GM19397 (cell line): Measurements from ENCODE around the gene PRKG2.
"Not testable (repeated sequence)": the region's sequence is repeated elsewhere in the genome, so short reads cannot be mapped to it uniquely, and the experiment has no call there.

Experiments
- ATAC-seq: cut with Tn5 transposase; IDR thresholded peaks from one replicate; pipeline ENCODE4 v1.9.1; 2021; ENCODE audit warnings: mild to moderate bottlenecking, moderate library complexity; ENCODE audit not compliant: unreplicated experiment

The PRKG2 gene, protein sequence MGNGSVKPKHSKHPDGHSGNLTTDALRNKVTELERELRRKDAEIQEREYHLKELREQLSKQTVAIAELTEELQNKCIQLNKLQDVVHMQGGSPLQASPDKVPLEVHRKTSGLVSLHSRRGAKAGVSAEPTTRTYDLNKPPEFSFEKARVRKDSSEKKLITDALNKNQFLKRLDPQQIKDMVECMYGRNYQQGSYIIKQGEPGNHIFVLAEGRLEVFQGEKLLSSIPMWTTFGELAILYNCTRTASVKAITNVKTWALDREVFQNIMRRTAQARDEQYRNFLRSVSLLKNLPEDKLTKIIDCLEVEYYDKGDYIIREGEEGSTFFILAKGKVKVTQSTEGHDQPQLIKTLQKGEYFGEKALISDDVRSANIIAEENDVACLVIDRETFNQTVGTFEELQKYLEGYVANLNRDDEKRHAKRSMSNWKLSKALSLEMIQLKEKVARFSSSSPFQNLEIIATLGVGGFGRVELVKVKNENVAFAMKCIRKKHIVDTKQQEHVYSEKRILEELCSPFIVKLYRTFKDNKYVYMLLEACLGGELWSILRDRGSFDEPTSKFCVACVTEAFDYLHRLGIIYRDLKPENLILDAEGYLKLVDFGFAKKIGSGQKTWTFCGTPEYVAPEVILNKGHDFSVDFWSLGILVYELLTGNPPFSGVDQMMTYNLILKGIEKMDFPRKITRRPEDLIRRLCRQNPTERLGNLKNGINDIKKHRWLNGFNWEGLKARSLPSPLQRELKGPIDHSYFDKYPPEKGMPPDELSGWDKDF

DNA sequence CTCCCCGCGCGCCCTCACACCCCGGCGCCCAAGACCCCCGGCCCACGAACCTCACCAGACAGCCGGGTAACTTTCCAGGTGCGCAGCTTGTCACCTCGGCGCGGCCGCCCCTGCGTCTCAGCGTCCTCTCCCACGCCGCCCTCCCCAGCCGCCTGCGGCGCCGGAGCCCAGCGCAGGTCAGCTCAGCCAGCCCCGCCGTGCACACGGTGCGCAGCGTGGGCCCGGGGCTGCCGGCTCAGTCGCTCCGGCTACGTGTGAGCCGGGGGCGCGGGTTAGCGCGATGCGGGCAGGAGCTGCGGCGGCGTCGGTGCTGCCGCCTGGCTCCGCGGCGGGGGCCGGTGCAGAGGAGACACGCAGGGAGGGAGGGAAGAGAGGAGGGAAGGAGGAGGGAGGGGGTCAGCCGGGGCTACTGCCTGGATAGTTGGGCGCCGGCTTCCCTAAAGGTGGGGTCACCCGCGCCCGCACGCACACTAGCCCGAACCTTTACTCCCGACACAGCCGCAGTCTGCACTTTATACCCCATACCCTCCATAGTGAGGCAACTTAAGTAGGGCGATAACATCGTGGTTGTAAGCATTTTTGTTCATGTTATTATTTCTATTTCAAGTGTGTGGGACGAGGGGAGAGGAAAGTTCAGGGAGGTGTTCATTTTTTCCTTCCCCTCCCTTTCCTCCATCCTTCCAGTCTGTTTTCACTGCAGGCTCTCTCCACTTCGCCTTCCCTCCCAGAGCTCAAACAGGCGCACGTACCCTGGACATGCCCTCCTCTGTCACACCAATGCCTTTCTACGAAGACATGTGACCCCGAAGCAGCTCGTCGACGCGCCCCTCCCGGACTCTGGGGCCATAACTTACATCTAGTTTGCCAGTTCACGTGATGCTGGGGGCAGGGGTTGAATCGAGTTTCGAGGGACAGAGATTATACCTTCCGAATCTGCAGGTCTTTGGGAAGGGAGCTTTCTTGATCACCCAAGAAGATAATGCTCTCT is at the start of gene PRKG2:
Gene PRKG2 (minus strand): TSS at position 342 of the 988 bp plus-strand sequence. CDS start 10,175 bp downstream, outside the sequence.
- ATAC-seq, result no peak

DNA sequence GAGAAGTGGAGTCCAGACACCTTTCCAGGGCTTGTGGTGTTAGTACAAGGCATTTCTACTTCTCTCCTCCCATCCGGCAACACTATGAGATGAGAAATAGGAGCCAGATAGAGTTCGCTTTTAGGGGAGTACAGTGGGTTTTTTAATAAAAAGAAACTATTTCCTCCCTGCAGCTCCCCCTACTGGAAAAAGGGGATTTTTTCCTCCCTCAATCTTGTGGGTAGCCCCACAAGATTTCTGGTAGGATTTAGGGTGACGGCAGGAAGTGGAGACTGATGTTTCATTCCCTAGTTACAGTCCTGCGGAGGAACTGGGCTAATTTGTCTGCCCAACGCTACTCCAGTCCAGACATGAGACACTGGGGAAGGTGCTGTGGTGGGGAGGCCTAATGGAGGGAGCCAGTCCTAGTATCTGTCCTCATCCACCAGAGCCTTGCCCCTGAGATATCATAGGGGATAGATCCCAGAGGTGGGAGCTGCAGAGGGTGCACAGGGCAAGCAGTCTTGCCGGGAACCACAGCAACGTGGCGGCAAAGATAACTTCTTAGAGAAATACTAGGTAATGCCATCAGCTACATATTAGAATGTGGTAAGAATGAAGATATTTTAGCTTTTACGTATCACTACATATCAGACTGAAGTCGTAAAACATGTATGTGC is 45.5 kb upstream of the PRKG2 start:
- no peak for ATAC-seq

DNA sequence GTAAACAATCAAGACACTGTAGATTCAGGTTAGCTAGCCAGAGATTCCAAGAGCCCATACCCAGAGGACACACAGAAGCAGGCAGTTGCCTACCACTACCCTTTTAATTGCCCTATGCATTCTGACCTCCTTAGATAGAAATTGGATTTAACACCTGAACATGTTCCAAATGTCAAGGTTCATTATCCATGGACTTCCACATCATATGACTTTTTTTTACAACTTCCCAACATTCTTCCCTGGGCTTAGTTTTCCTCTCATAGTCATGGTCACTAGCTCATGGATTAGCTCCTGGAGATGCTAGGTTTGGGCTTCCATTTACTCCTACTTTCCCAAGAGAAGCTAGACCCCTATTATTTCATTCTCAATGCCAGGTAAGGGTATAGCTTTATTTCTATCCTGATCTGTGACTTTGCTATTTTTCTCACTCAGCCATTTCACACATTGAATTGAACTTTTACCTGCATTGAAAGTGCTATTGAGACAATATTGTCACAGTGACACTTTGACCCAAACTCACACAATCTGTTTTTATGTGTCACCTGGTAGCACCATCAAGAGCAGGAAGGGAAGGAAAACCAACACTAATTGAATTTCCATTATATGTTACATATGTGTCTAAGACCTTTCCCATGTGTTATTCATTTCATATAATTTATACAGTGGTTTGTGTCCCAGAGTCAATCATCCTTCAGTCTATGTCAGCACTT is 44.0 kb upstream of the PRKG2 start:
- ATAC-seq, result no peak

DNA sequence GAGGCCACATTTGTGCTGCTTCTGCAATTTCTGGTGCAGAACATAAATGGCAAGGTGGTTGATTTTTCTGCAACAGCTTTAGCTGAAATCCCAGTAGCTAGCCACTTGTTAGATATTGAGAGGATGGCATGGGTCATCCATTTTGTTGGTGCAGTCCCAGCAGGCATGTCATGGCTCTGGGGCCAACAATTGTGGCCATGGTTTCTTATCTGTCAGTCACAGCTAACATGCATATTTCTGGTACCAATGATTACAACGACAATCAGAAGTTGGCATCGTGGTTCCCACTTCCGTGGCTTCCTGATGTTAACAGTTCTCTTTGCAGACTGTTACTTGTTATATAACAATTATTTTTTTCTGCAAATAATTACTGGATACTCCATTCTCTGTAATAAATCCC is 42.8 kb upstream of the PRKG2 start:
- no peak for ATAC-seq

DNA sequence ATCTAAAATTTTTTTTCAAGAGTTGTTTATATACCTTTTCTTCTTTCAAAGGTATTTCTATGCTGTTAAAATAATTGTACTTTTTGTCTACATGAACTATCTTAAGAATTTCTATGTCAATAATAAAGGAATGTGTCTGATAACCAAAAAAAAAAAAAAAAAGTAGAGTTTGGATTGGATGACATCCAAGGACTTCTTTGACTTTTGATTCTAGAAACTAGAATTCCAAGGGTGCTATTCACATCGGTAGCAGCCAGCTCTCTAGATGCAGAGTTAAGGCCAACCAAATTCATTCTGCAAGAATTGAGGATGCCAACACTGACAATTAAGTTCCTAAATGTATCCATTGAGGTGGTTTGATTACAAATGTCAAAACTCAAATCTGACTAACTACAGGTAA is 42.0 kb upstream of the PRKG2 start:
- no peak for ATAC-seq

DNA sequence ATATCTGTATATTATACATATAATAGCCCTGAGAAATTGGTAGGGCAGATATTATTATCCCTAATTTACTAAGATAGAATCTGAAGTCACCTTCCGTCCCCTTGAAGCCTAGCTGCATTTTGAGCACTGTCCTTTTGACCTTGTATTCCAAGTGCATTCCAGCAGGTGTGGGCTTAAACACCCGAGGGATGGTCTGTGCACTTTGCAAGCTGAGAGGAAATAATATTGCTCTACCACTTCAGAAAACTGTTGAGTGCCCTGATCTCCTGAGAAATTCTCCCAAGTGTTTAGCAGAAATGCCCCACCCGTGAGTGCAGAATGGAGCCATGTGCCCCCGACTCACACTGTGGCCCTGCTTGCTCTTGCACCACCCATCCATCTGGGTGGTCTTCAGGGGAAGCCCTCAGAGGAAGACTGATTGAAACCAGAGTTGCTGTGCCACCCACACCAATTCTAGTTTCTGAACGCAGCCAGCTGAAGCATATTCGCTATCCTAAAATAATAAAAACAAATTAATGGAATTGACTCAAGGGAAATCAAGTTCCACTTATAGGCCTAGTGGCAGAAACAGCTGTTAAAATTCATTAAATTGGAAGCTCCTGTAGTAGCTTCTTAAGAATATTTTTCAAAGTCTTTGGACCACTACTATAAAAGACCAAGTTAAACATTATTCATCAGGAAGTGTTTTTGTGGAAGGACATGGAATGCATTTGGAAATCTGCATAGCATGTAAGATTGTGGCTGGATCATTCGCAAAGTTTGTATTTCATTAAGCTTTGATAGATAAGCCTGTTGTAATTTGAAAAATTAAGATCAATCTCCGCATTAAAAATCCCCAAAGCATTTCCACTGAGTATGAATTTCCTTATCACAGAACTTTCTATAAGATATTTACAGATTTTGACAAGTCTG is 41.3 kb upstream of the PRKG2 start:
- no peak for ATAC-seq

DNA sequence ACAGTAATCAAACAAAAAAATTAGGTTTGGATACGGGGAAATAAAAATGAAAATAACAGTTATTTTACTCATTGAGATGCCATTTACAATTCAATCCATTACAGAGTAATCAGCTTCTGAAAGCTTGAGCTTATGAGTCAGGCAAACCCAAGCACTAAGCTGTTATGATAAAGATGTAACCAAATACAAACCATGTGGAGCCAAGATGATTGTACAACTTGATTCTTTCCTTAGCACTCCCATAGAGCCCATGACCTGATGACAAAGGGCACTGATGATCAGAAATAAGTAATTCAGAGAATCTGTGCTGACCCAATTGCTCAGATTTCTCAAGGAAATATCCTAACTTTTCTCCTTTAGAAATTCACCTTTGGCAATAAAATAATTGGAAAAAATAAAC is 40.5 kb upstream of the PRKG2 start:
- ATAC-seq, result no peak

DNA sequence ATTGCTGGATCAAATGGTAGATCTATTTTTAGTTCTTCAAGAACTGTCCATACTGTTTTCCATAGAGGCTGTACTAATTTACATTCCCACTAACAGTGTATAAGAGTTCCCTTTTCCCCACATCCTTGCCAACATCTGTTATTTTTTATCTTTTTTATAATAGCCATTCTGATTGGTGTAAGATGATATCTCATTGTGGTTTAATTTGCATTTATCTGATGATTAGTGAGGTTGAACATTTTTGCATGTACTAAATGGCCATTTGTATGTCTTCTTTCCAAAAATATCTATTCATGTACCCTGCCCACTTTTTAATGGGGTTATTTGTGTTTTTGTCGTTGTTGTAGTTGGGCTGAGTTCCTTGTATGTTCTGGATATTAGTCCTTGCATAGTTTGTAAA is 35.4 kb upstream of the PRKG2 start:
- ATAC-seq, result no peak

DNA sequence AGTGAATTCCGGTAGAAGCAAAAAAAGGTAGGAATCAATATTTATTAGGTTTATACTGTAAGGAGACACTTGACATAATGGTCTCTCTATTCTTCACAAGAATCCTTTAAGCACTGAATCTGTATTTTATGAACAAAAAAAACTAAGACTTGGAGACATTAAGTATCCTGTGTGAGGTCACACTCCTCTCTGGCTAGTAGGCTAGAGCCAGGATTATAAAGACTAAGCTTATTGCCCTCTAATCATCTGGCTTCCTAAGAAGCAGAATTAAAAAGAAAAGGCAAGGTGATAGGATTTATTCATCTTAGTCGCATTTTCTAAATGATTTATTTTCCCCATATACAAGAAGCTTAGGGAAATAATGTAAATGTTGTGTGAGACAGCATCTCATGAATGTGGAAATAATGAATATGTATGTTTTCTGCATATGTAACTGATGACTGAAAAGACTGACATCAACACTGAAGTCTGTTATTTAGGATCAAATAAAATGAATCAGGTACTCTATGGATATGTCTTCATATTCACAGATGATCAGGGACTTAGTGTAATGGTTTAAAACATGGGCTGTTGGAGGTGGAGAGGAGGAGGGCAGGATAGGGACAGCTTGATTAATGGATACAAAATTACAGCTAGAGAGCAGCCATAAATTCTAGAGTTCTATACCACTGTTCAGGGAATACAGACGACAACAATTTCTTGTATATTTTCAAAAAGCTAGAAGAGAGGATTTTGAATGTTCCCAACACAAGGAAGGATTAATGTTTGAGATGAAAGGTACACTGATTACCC is 30.4 kb upstream of the PRKG2 start:
- no peak for ATAC-seq

DNA sequence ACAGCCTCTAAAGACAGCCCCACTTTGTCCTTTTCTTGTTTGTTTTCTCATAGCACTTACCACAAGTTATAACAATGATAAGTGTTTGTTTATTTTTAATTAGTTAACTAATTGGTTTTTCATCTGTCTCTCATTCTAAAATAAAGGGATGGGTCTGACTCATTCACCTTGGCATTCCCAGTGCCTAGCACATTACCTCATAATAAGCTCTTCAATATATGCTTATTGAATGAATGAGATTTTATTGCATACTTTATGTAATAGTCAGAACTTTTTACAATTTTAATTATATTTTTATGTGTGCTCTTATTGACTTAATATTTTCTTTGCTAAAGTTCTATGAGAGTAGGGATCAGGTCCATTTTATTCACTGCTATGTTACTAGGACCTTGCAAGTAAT is 22.8 kb upstream of the PRKG2 start:
- no peak for ATAC-seq

DNA sequence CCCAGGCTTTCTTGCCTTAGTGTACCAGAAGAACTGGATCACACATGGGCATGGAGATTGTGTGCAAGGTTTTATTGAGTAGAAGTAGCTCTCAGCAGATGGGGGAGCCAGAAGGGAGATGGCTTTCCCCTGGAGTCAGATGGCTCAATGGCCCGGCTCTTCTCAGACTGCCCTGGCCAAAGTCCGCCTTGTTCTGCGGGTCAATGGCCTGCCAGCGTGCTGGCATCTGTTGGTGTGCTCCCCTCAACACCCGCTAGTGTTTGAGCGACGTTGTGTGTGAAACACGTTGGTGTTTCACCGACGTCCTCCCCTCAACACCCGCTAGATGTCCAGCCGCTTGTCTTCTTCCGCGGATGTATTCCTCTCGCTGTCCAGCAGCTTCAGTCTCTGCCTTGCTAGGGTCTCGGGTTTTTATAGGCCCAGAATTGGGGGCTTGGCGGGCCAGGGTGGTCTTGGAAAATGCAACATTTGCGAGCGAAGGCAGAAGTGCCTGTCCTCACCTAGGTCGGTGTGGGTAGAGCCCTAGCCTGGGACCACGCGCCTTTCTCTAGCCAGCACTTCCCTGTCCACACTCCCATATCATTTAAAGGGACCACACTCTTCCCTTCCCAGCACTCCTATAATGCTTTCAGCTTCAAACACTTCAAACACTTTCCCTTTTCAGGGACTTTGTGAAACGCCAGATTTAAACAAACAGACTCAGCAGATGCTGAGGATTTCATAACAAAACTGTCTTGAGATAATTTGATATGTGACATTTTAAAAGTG is 21.1 kb upstream of the PRKG2 start:
- no peak for ATAC-seq

DNA sequence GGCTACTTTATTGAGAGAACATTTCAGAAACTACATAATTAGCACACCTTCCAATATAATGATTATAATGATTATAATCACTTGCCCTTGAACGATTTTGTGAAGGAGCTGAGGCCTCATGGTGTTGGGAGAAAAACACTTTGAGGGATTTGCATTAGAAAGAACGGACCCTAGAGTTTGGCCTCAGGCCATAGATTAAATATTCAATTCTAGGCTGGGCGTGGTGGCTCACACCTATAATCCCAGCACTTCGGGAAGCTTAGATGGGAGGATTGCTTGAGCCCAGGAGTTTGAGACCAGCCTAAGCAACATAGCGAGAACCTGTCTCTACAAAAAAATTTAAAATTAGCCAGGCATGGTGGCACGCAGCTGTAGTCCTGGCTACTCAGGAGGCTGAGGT is 12.9 kb upstream of the PRKG2 start:
- no peak for ATAC-seq

DNA sequence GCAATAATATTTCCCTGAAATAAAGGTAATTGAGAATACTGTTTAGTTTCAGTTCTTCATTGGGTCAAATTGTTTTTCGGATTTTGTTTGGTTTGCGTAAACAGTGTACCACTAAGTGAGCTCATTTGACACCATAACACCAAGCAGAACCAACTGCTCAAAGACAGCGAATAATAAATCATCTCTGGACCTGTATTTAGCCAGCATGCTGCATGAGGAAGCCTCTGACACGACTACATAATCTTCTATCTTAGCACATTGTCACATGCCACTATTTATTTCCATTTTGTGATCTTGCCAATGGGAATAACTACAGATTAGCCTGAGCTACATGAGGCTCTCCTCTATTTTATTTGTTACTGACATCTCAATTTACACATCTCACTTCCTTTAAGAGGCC is 12.1 kb upstream of the PRKG2 start:
- no peak for ATAC-seq

DNA sequence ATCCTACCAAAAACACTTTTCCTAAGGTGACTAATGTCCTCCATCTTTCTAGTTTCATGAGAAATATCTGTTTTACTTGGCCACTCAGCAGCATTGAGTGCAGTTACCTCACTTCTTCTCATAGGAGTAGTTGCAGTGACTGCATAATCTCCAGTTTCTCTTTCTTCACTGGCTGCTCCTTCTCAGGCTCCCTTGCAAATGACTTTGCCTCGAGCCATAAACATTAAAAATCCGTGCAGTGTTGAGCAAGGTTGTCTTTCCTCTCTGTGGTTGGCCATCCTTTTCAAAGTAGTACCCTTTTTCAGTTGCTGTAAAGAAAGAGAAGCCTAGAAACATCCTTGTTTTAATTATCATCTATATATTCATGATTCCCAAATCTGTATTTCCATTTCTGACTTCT is 10.2 kb upstream of the PRKG2 start:
- no peak for ATAC-seq

DNA sequence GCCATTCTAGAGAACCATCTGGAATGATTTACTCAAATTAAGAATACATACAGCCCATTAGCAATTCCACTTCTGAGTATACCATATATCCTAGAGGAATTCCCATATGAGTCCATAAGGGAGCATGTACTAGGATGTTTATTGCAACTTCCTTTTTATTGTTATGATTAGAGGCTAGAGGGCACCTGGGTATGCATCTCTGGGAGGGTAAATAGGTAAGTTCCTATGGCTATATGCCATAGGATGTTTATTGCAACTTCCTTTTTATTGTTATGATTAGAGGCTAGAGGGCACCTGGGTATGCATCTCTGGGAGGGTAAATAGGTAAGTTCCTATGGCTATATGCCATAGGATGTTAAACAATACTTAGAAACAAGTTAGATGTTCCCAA is 7.1 kb upstream of the PRKG2 start:
- not testable (repeated sequence) for ATAC-seq

DNA sequence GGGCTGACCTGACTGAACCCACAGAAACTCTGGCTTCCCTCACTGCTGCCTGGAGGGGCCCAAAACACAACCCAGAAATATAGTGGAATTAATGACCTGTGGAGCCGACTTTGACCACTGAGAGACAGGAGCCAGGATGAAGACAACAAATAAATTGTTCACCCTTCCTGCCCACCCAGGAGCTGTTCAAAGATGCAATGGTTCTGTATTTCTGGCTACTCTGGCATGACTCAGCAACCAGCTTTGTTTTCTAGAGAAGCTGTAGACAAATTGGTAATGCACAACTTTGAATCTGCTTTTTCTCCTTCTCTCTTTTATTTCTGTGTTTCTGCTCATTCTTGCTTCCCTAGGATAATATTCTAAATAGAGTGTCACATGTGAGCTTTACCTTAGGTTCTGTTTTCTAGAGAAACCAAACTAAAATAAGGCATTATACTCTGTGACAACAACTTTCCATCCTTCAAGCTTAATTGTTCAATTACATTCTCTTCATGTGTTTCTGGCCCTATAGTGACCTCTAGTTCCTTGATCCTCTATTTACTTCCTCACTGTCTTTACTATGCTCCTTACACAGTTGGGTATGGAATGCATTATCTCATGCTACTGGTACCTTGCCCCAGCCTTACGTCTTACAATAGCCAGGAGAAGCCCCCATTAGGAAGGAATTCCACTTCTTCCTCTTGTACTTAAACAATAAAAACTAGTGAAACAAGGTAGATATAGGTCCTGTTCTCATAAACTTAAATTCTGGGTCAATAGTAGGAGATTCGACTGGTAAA is 6.5 kb upstream of the PRKG2 start:
- no peak for ATAC-seq

DNA sequence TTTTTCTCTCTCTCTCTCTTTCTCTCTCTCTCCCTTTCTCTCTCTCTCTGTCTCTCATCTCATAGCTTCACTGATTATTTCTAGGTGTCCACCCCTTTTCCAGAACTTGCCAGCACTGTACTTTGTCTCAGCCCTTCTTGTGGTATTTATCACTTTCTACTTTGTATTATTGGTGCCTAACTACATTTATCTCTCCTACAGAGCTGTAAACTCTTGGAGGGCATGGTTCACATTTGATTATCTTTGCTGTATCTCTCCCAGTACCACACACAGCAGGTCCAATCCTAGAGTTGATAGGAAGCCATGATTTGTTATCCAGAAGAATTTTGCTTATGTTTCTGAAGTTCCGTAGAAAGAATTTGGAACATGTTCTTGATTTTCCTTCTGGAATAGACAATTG is 5.2 kb upstream of the PRKG2 start:
- ATAC-seq, result no peak
